Suprapubic skin (tissue), 4 donors: ENCODE results near the gene PTPMT1. TPM values are rescaled to one million over a fixed set of nuclear protein-coding genes. Genes with fewer than 3 reads are reported as not detected.
A peak's percentile ranks its signal among the peaks of the same experiment; 100 is the strongest.

Source experiments
- DNase-seq, 2 donors: peaks; one replicate each; pipeline ENCODE4 v3.0.0-alpha.2; 2019; ENCODE audit warnings: low spot score in 2 of 2
- H3K27ac ChIP-seq: fragments of 200-600 bp; sonication (generic); one replicate; pipeline ENCODE4 v1.5.1; 2019
- H3K27me3 ChIP-seq: fragments of 200-600 bp; sonication (generic); one replicate; pipeline ENCODE4 v1.5.1; 2019
- H3K36me3 ChIP-seq: fragments of 200-600 bp; sonication (generic); one replicate; pipeline ENCODE4 v1.5.1; 2019
- H3K4me1 ChIP-seq: fragments of 200-600 bp; sonication (generic); one replicate; pipeline ENCODE4 v1.5.1; 2019
- H3K4me3 ChIP-seq: fragments of 200-600 bp; sonication (generic); one replicate; pipeline ENCODE4 v1.5.1; 2019; ENCODE audit warnings: mild to moderate bottlenecking
- H3K9me3 ChIP-seq: fragments of 200-600 bp; sonication (generic); one replicate; pipeline ENCODE4 v1.5.1; 2019
- EP300 ChIP-seq: sonication (generic); formaldehyde crosslinking; IDR thresholded peaks from one replicate; pipeline ENCODE4 v1.6.1; 2017; ENCODE audit warnings: antibody characterized with exemption
- POLR2A ChIP-seq, 2 donors: fragments of 450-650 bp; IDR thresholded peaks; one replicate each; pipeline ENCODE4 v1.6.1; 2017; ENCODE audit warnings: antibody characterized with exemption in 2 of 2, mild to moderate bottlenecking in 2 of 2, moderate library complexity in 2 of 2
- POLR2AphosphoS5 ChIP-seq, 3 donors: sonication (generic); formaldehyde crosslinking; IDR thresholded peaks; one replicate each; pipeline ENCODE4 v1.6.1; 2017; ENCODE audit warnings: antibody characterized with exemption in 3 of 3
- WGBS: methylation state at CpG from one replicate; pipeline ENCODE4 v1.1.5; 2018; 5-methylcytosine and 5-hydroxymethylcytosine counted together
- total RNA-seq, 4 donors: library from RNA; depleted of rRNA; stranded (reverse); fragments of >200 nt; gene quantifications; one replicate each; pipeline ENCODE4 v1.1.0, GENCODE V29; 2016
- TF ChIP-seq, protein P1 (sequence below), 2 donors: fragments of 200-600 bp in 1 of 2; fragments of 450-650 bp in 1 of 2; sonication (generic) in 1 of 2; IDR thresholded peaks; one replicate each; pipeline ENCODE4 v1.5.1; 2016 to 2019; ENCODE audit warnings: antibody characterized with exemption in 2 of 2, mild to moderate bottlenecking in 1 of 2, moderate library complexity in 1 of 2

PTPMT1 gene
- total RNA-seq, 4 donors from 2014 or later = 63.2 to 81.4 (median 71.6) TPM

DNA sequence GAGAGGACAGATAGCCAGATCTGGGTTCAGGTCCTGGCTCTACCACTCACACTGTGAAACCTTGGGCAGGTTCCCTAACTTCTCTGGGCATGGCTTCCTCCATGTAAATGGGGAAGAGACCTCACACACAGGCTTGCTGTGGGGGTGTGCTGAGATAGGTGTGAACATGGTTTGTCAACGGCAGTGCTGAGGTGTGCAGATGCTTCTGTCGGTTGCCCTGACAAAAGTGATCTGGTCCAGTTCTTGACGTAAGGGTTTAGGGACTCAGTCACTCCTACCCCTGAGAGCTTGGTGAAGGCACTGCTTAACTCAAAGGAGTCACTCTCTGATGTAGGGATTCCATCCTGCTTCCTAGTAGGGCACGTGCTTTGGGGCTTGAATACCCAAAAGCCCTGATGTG, 26.9 kb downstream of the PTPMT1 start:
- Histone ChIP-seq H3K4me1 (peaks cover 25% of the 10 kb centered on the region), H3K36me3 (no peaks in the 10 kb centered on the region), H3K4me3 (no peak overlapping the region), H3K9me3 (no peaks in the 10 kb centered on the region), H3K27ac (no peak overlapping the region), H3K27me3 (peaks cover 31% of the 10 kb centered on the region)
- no peak for TF ChIP-seq EP300
- TF ChIP-seq, protein P1, sequence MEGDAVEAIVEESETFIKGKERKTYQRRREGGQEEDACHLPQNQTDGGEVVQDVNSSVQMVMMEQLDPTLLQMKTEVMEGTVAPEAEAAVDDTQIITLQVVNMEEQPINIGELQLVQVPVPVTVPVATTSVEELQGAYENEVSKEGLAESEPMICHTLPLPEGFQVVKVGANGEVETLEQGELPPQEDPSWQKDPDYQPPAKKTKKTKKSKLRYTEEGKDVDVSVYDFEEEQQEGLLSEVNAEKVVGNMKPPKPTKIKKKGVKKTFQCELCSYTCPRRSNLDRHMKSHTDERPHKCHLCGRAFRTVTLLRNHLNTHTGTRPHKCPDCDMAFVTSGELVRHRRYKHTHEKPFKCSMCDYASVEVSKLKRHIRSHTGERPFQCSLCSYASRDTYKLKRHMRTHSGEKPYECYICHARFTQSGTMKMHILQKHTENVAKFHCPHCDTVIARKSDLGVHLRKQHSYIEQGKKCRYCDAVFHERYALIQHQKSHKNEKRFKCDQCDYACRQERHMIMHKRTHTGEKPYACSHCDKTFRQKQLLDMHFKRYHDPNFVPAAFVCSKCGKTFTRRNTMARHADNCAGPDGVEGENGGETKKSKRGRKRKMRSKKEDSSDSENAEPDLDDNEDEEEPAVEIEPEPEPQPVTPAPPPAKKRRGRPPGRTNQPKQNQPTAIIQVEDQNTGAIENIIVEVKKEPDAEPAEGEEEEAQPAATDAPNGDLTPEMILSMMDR (IDR thresholded peaks at IDR 0.05) = no peak
- no peak for TF ChIP-seq POLR2AphosphoS5 (IDR thresholded peaks at IDR 0.05)
- TF ChIP-seq POLR2A (IDR thresholded peaks at IDR 0.05) = no peak
- 70% methylated on average over 3 of the region's 4 CpGs for WGBS
- no peak for DNase-seq

DNA sequence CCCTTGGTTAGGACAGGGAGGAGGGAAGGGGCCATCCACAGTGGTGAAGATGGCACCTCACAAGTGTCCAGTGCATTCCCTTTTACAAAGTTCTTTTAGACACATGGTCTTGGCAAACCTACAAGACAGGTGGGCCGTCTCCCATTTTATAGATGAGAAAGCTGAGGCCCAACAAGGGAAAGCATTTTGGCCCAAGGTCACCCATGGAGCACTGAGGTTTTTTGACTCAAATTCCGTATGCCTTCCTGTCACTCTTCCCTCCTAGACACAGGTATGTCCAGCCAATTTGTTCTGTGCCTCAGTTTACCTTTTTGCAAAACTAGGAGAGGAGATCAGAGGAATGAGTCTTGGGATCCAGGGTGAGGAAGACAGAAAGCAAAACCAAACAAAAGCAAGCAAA, 27.6 kb downstream of the PTPMT1 start:
- Histone ChIP-seq H3K4me1 (peaks cover 19% of the 10 kb centered on the region), H3K9me3 (no peaks in the 10 kb centered on the region), H3K27ac (no peak overlapping the region), H3K27me3 (peaks cover 31% of the 10 kb centered on the region), H3K4me3 (no peak overlapping the region), H3K36me3 (no peaks in the 10 kb centered on the region)
- TF ChIP-seq EP300 = no peak
- TF ChIP-seq POLR2A (IDR thresholded peaks at IDR 0.05) = no peak
- TF ChIP-seq, protein P1 (IDR thresholded peaks at IDR 0.05) = no peak
- DNase-seq = no peak
- 80% methylated on average over 2 of the region's 2 CpGs for WGBS

DNA sequence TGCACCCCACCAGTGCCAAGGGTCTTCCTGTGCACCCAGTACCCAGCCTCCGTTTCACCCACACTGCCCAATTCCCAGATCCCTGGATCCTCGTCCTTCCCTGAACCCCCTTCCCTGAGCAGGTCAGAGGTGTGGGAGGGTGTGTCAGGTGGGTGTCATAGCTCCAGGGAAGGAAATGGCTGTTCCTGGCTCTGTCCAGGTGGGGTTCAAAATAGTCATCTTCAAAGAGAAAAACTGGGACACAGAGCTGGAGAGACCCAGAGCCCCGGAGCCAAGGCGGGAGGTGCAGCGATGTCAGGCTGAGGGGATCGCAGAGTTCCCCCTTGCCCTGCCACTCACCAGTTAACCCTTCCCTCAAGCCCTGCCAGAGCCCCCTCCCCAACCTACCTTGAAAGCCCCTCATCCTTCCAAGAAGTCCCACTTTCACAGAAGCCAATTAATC, 28.1 kb downstream of the PTPMT1 start:
- H3K27me3 ChIP-seq = peaks cover 31% of the 10 kb centered on the region
- H3K9me3 ChIP-seq = no peaks in the 10 kb centered on the region
- no peak overlapping the region for H3K27ac ChIP-seq
- H3K4me1 ChIP-seq = peaks cover 14% of the 10 kb centered on the region
- TF ChIP-seq EP300 (no peak), POLR2AphosphoS5 (IDR thresholded peaks at IDR 0.05) (no peak), POLR2A (IDR thresholded peaks at IDR 0.05) (no peak)
- TF ChIP-seq, protein P1 (IDR thresholded peaks at IDR 0.05) = no peak
- no peak for DNase-seq
- peak overlapping the region; percentile 48 for H3K4me3 ChIP-seq
- WGBS = 21% methylated on average over 6 of the region's 6 CpGs
- H3K36me3 ChIP-seq = no peaks in the 10 kb centered on the region

DNA sequence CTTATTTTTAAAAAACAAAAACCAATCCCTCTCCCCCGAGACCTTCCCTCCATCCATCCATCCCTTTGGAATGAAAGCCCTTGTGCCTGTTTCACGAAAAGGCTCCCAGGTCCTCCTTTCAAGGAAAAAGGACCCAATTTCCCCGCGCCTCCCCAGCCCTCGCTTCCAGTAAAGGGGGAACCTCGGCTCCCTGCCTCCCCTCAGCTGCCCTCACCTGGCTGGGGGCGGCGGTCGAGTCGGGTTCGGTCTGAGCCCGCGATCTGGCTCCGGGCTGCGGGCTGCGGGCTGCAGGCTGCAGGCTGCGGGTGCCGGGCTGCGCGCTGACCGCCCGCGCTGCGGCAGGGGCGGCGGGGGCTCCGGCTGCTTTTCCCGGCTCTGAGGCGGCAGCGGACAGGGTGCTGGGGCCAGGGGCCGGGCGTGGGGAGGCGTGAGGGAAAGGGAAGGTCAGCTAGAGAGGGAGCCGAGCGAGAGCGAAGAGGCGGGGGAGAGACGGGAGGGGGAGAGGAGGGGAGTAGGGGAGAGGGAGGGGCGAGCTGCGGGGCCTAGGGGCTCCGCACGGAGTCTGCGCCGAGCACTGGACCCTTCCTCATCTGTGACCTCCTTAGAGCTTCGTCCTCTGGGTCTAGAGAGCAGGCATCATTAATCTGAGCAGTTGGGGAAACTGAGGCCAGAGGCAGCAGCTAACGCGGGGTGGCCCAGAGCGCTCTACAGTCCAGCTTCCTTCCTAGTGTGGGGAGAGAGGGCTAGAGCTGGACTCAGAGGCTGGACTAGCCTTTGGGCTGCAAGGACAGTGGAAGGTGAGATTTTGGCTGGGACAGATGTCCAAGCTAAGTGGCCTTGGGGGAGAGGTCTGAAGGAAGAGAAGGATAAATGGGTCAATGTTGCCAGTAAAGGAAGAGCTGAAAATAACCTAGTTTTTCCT, 28.8 kb downstream of the PTPMT1 start, which contains the start of gene C1QTNF4:
Gene C1QTNF4 (minus strand): TSS at position 478 of the 922 bp plus-strand sequence. CDS start 3,601 bp downstream, outside the sequence.
- peak within 1 kb of the TSS; percentile 48 for H3K4me3 ChIP-seq
- peaks cover 14% of the 10 kb centered on the region for H3K4me1 ChIP-seq
- no peaks in the 10 kb centered on the region for H3K9me3 ChIP-seq
- no peak within 1 kb of the TSS for H3K27ac ChIP-seq
- no peak for DNase-seq
- WGBS = 8% methylated on average over 21 of the region's 48 CpGs
- TF ChIP-seq POLR2A (IDR thresholded peaks at IDR 0.05) (no peak), EP300 (no peak), POLR2AphosphoS5 (IDR thresholded peaks at IDR 0.05) (no peak)
- TF ChIP-seq, protein P1 (IDR thresholded peaks at IDR 0.05) = no peak
- no peaks in the 10 kb centered on the region for H3K36me3 ChIP-seq
- H3K27me3 ChIP-seq = peaks cover 31% of the 10 kb centered on the region

DNA sequence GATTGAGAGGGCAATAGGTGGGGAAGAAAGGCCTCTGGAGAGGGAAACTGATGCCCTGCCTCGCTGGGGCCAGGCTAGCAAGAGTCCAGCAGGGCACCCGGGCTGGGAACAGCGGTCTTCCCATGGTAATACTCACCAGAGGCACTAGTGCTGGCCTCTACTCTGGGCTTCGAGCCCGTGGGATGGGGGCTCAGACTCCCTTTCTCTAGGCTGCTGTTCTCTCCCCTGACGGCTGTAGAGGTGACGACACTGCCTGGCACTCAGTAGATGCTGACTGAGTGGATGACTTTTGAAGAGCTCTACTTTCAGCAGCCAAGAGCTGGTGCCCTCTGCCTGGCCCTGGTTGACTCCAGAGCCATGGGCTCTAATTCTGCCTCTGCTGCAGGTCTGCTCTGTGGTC, 29.6 kb downstream of the PTPMT1 start:
- no peak overlapping the region for H3K27ac ChIP-seq
- H3K27me3 ChIP-seq = peaks cover 26% of the 10 kb centered on the region
- no peaks in the 10 kb centered on the region for H3K9me3 ChIP-seq
- WGBS = 74% methylated on average over 7 of the region's 7 CpGs
- TF ChIP-seq EP300 = no peak
- TF ChIP-seq POLR2A (IDR thresholded peaks at IDR 0.05) = no peak
- no peak for TF ChIP-seq POLR2AphosphoS5 (IDR thresholded peaks at IDR 0.05)
- TF ChIP-seq, protein P1 (IDR thresholded peaks at IDR 0.05) = no peak
- H3K36me3 ChIP-seq = no peaks in the 10 kb centered on the region
- no peak for DNase-seq
- no peak overlapping the region for H3K4me3 ChIP-seq
- peaks cover 14% of the 10 kb centered on the region for H3K4me1 ChIP-seq
